Measurements from ENCODE around the gene CLEC17A.
"Not testable (repeated sequence)": the region's sequence is repeated elsewhere in the genome, so short reads cannot be mapped to it uniquely, and the experiment has no call there.

CLEC17A gene

GRCh38 chr19:14544047-14544446 lies 38.8 kb upstream of the CLEC17A start:
- peaks cover 0 to 25% (median 9%) of the 10 kb centered on the region in 4 experiments for H3K36me3 ChIP-seq (ENCODE audit: control insufficient read depth in 4 of 4, insufficient read depth in 4 of 4, low read length in 3 of 4)

GRCh38 chr19:14544977-14545715 lies 37.7 kb upstream of the CLEC17A start:
- Histone ChIP-seq H3K27ac (ENCODE audit: insufficient read depth in 1 of 2, low read depth in 1 of 2, low read length in 2 of 2, poor library complexity in 1 of 2, severe bottlenecking in 2 of 2) (peak overlapping the region in 1 of 2 experiments; percentile 7), H3K4me3 (ENCODE audit: control insufficient read depth in 1 of 7, extremely low read depth in 1 of 7, insufficient read depth in 4 of 7, low read depth in 2 of 7, low read length in 6 of 7) (no peak overlapping the region), H3K27me3 (replicated peaks in 2 of 5; ENCODE audit: control insufficient read depth in 4 of 5, insufficient read depth in 5 of 5, low read length in 4 of 5) (no peaks in the 10 kb centered on the region), H3K9me3 (ENCODE audit: control extremely low read depth in 1 of 5, control insufficient read depth in 4 of 5, insufficient read depth in 2 of 5, low read depth in 1 of 5, low read length in 4 of 5) (no peaks in the 10 kb centered on the region), H3K36me3 (ENCODE audit: control insufficient read depth in 4 of 4, insufficient read depth in 4 of 4, low read length in 3 of 4) (peaks cover 2 to 23% (median 8%) of the 10 kb centered on the region in 4 experiments), H3K4me1 (ENCODE audit: control extremely low read depth in 1 of 4, control insufficient read depth in 4 of 4, insufficient read depth in 4 of 4, low read length in 3 of 4) (peaks cover 0 to 25% (median 23%) of the 10 kb centered on the region in 4 experiments)
- ChIA-PET POLR2A (no interaction called here), CTCF (interaction anchor here (1.0 to 1.7 kb wide), 4 partner anchors 9 to 27 kb away, joined by 3 to 9 read pairs (median 4); partner anchors contain the start of gene NDUFB7)
- WGBS (ENCODE audit: insufficient coverage), result 97% methylated on average over 21 of the region's 21 CpGs
- DNase-seq, result no peak

More at GRCh38 chr19:14544047-14544446, 38.8 kb upstream of the CLEC17A start:
- H3K27ac ChIP-seq (ENCODE audit: insufficient read depth in 1 of 2, low read depth in 1 of 2, low read length in 2 of 2, poor library complexity in 1 of 2, severe bottlenecking in 2 of 2), result peak overlapping the region in 1 of 2 experiments; percentile 64
- no peak for DNase-seq
- POLR2A ChIA-PET, result no interaction called here
- CTCF ChIA-PET, result interaction anchor here (1.4 to 1.6 kb wide), 2 partner anchors 10 to 28 kb away, joined by 3 to 4 read pairs; partner anchors contain the start of gene NDUFB7
- H3K4me3 ChIP-seq (ENCODE audit: control insufficient read depth in 1 of 7, extremely low read depth in 1 of 7, insufficient read depth in 4 of 7, low read depth in 2 of 7, low read length in 6 of 7), result no peak overlapping the region
- WGBS (ENCODE audit: insufficient coverage), result 100% methylated on average over 4 of the region's 5 CpGs
- H3K9me3 ChIP-seq (ENCODE audit: control extremely low read depth in 1 of 5, control insufficient read depth in 4 of 5, insufficient read depth in 2 of 5, low read depth in 1 of 5, low read length in 4 of 5), result no peaks in the 10 kb centered on the region
- H3K4me1 ChIP-seq (ENCODE audit: control extremely low read depth in 1 of 4, control insufficient read depth in 4 of 4, insufficient read depth in 4 of 4, low read length in 3 of 4), result peaks cover 0 to 22% (median 20%) of the 10 kb centered on the region in 4 experiments
- no peaks in the 10 kb centered on the region for H3K27me3 ChIP-seq (replicated peaks in 2 of 5; ENCODE audit: control insufficient read depth in 4 of 5, insufficient read depth in 5 of 5, low read length in 4 of 5)

GRCh38 chr19:14545716-14546082 lies 37.2 kb upstream of the CLEC17A start:
- POLR2A ChIA-PET, result no interaction called here
- WGBS (ENCODE audit: insufficient coverage), result 98% methylated on average over 7 of the region's 9 CpGs
- no peak for DNase-seq
- peaks cover 0 to 30% (median 28%) of the 10 kb centered on the region in 4 experiments for H3K4me1 ChIP-seq (ENCODE audit: control extremely low read depth in 1 of 4, control insufficient read depth in 4 of 4, insufficient read depth in 4 of 4, low read length in 3 of 4)
- CTCF ChIA-PET, result interaction anchor here (0.8 to 1.7 kb wide), 3 partner anchors 8 to 14 kb away, joined by 3 to 9 read pairs (median 3); no protein-coding TSS in a partner anchor
- H3K27ac ChIP-seq (ENCODE audit: insufficient read depth in 1 of 2, low read depth in 1 of 2, low read length in 2 of 2, poor library complexity in 1 of 2, severe bottlenecking in 2 of 2), result no peak overlapping the region
- H3K36me3 ChIP-seq (ENCODE audit: control insufficient read depth in 4 of 4, insufficient read depth in 4 of 4, low read length in 3 of 4), result peaks cover 2 to 27% (median 8%) of the 10 kb centered on the region in 4 experiments
- no peaks in the 10 kb centered on the region for H3K27me3 ChIP-seq (replicated peaks in 2 of 5; ENCODE audit: control insufficient read depth in 4 of 5, insufficient read depth in 5 of 5, low read length in 4 of 5)
- H3K9me3 ChIP-seq (ENCODE audit: control extremely low read depth in 1 of 5, control insufficient read depth in 4 of 5, insufficient read depth in 2 of 5, low read depth in 1 of 5, low read length in 4 of 5), result no peaks in the 10 kb centered on the region
- H3K4me3 ChIP-seq (ENCODE audit: control insufficient read depth in 1 of 7, extremely low read depth in 1 of 7, insufficient read depth in 4 of 7, low read depth in 2 of 7, low read length in 6 of 7), result no peak overlapping the region

GRCh38 chr19:14550201-14550754 lies 32.6 kb upstream of the CLEC17A start:
- Histone ChIP-seq H3K36me3 (ENCODE audit: control insufficient read depth in 4 of 4, insufficient read depth in 4 of 4, low read length in 3 of 4) (peaks cover 2 to 32% (median 6%) of the 10 kb centered on the region in 4 experiments), H3K4me3 (ENCODE audit: control insufficient read depth in 1 of 7, extremely low read depth in 1 of 7, insufficient read depth in 4 of 7, low read depth in 2 of 7, low read length in 6 of 7) (no peak overlapping the region), H3K27ac (ENCODE audit: insufficient read depth in 1 of 2, low read depth in 1 of 2, low read length in 2 of 2, poor library complexity in 1 of 2, severe bottlenecking in 2 of 2) (peak overlapping the region in 1 of 2 experiments; percentile 67), H3K9me3 (ENCODE audit: control extremely low read depth in 1 of 5, control insufficient read depth in 4 of 5, insufficient read depth in 2 of 5, low read depth in 1 of 5, low read length in 4 of 5) (no peaks in the 10 kb centered on the region), H3K4me1 (ENCODE audit: control extremely low read depth in 1 of 4, control insufficient read depth in 4 of 4, insufficient read depth in 4 of 4, low read length in 3 of 4) (peaks cover 0 to 29% (median 25%) of the 10 kb centered on the region in 4 experiments), H3K27me3 (replicated peaks in 2 of 5; ENCODE audit: control insufficient read depth in 4 of 5, insufficient read depth in 5 of 5, low read length in 4 of 5) (no peaks in the 10 kb centered on the region)
- WGBS (ENCODE audit: insufficient coverage), result 67% methylated on average over 15 of the region's 15 CpGs
- DNase-seq, result no peak
- ChIA-PET POLR2A (interaction anchor here (2.5 kb wide), 1 partner anchor 32 kb away, joined by 10 read pairs; the partner anchor contains the start of gene DNAJB1), CTCF (interaction anchor here (0.9 to 4.0 kb wide), 9 partner anchors 10 to 70 kb away, joined by 3 to 34 read pairs (median 6); partner anchors contain the start of gene GIPC1)

- POLR2A ChIA-PET, result interaction anchor here (0.7 to 2.5 kb wide), 2 partner anchors 13 to 33 kb away, joined by 3 to 10 read pairs; partner anchors contain the start of gene DNAJB1
- Histone ChIP-seq H3K4me3 (ENCODE audit: control insufficient read depth in 1 of 7, extremely low read depth in 1 of 7, insufficient read depth in 4 of 7, low read depth in 2 of 7, low read length in 6 of 7) (peak overlapping the region in 4 of 7 experiments; percentile 27 to 67 (median 42)), H3K27ac (ENCODE audit: insufficient read depth in 1 of 2, low read depth in 1 of 2, low read length in 2 of 2, poor library complexity in 1 of 2, severe bottlenecking in 2 of 2) (peak overlapping the region in 1 of 2 experiments; percentile 67), H3K4me1 (ENCODE audit: control extremely low read depth in 1 of 4, control insufficient read depth in 4 of 4, insufficient read depth in 4 of 4, low read length in 3 of 4) (peaks cover 0 to 32% (median 28%) of the 10 kb centered on the region in 4 experiments), H3K36me3 (ENCODE audit: control insufficient read depth in 4 of 4, insufficient read depth in 4 of 4, low read length in 3 of 4) (peaks cover 2 to 25% (median 3%) of the 10 kb centered on the region in 4 experiments)
- CTCF ChIA-PET, result interaction anchor here (0.7 to 4.0 kb wide), 16 partner anchors 8 to 55 kb away, joined by 3 to 34 read pairs (median 5); partner anchors contain the start of genes DNAJB1, GIPC1 and NDUFB7
- WGBS (ENCODE audit: insufficient coverage), result 22% methylated on average over 6 of the region's 12 CpGs
- H3K9me3 ChIP-seq (ENCODE audit: control extremely low read depth in 1 of 5, control insufficient read depth in 4 of 5, insufficient read depth in 2 of 5, low read depth in 1 of 5, low read length in 4 of 5); H3K27me3 ChIP-seq (replicated peaks in 2 of 5; ENCODE audit: control insufficient read depth in 4 of 5, insufficient read depth in 5 of 5, low read length in 4 of 5): not testable (repeated sequence)
- DNase-seq, result peak; percentile 87 to 95 (median 93)
Measured at GRCh38 chr19:14551134-14552005, 31.5 kb upstream of the CLEC17A start.

GRCh38 chr19:14552006-14552360 lies 30.9 kb upstream of the CLEC17A start:
- peaks cover 0 to 25% (median 3%) of the 10 kb centered on the region in 4 experiments for H3K36me3 ChIP-seq (ENCODE audit: control insufficient read depth in 4 of 4, insufficient read depth in 4 of 4, low read length in 3 of 4)
- not testable (repeated sequence) for H3K4me3 ChIP-seq (ENCODE audit: control insufficient read depth in 1 of 7, extremely low read depth in 1 of 7, insufficient read depth in 4 of 7, low read depth in 2 of 7, low read length in 6 of 7); DNase-seq; H3K9me3 ChIP-seq (ENCODE audit: control extremely low read depth in 1 of 5, control insufficient read depth in 4 of 5, insufficient read depth in 2 of 5, low read depth in 1 of 5, low read length in 4 of 5); H3K27me3 ChIP-seq (replicated peaks in 2 of 5; ENCODE audit: control insufficient read depth in 4 of 5, insufficient read depth in 5 of 5, low read length in 4 of 5)
- H3K27ac ChIP-seq (ENCODE audit: insufficient read depth in 1 of 2, low read depth in 1 of 2, low read length in 2 of 2, poor library complexity in 1 of 2, severe bottlenecking in 2 of 2), result peak overlapping the region in 1 of 2 experiments; percentile 67
- peaks cover 0 to 37% (median 33%) of the 10 kb centered on the region in 4 experiments for H3K4me1 ChIP-seq (ENCODE audit: control extremely low read depth in 1 of 4, control insufficient read depth in 4 of 4, insufficient read depth in 4 of 4, low read length in 3 of 4)
- ChIA-PET CTCF (interaction anchor here (0.7 to 4.0 kb wide), 14 partner anchors 8 to 48 kb away, joined by 3 to 34 read pairs (median 5); partner anchors contain the start of genes DNAJB1 and NDUFB7), POLR2A (interaction anchor here (0.7 to 2.5 kb wide), 2 partner anchors 13 to 34 kb away, joined by 3 to 10 read pairs; partner anchors contain the start of gene DNAJB1)
- WGBS (ENCODE audit: insufficient coverage), result 100% methylated on average over 4 of the region's 8 CpGs

Measured in common myeloid progenitor, CD34-positive (primary cell).